SK-N-MC (cell line): ENCODE measurements around the gene HOTAIR.

Experiments used
- EZH2 ChIP-seq: fragments of 200-600 bp; sonication (generic); IDR thresholded peaks from one replicate; pipeline ENCODE4 v1.6.1; 2017; ENCODE audit warnings: antibody characterized with exemption
- FOXP2 ChIP-seq: optimal IDR thresholded peaks from 2 replicates; pipeline ENCODE3; 2011; ENCODE audit warnings: mild to moderate bottlenecking, moderate library complexity; ENCODE audit not compliant: insufficient read depth; ENCODE audit errors: extremely low read length, control extremely low read depth
- POLR2AphosphoS5 ChIP-seq: IDR thresholded peaks from 2 replicates; pipeline ENCODE4 v1.6.1; 2012; ENCODE audit warnings: mild to moderate bottlenecking, low read depth, low read length, borderline replicate concordance

DNA sequence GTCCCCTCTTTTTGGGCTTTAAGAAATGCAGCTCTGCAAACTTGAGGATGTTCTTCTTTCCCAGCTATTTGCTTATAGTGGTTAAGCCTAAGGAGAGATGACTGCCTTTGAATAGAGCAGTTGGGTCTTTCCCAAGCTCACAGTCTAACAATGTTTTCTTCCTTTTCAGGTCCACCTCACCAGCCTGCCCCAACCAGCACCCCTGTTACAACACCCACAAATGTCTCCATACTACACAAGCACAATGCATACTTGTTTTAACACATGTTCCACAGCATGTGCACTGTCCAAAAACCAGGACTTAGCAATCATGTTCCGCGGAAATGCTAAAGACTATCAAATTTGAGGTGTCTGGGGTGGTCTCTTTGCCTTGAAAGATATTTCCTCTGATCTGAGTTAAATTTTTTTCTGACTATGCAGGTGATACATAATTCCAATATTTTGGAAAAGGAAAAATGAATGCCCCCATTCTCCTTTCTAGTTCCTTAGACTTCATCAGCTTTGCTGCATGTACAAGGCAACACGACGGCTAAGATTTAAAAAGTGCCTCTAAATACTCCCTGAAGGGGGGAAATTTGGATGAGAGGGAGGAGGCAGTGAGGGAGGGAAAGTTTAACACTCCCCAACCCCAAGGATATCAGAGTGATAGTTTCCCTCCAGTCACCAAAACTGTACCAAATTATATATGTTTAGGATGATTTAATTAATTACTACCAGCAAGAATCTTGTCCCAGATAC is 42.7 kb downstream of the HOTAIR start:
- no peak for TF ChIP-seq EZH2
- no peak for TF ChIP-seq POLR2AphosphoS5
- no peak for TF ChIP-seq FOXP2
